Activated T-helper 2 cell treated with anti-CD3 and anti-CD28 coated beads, Interferon-gamma antibody, Interleukin-2, Interleukin-4, amounts not matched to agents 10 μg/mL and 5 μg/mL and 100 μg/mL, durations not matched to agents 14 hours and 24 hours and 36 hours (primary cell): ENCODE data around the gene DGKB. TPM values are rescaled to one million over a fixed set of nuclear protein-coding genes. Genes with fewer than 3 reads are reported as not detected.

Experiments
- DNase-seq: peaks from one replicate; pipeline ENCODE4 v3.0.0; 2021; ENCODE audit warnings: low spot score
- H3K27ac Mint-ChIP-seq: one replicate; pipeline ENCODE4 v1.8.0; 2021; ENCODE audit warnings: mixed read lengths
- H3K27me3 Mint-ChIP-seq: one replicate; pipeline ENCODE4 v1.8.0; 2021; ENCODE audit warnings: low read depth, mixed read lengths
- H3K36me3 Mint-ChIP-seq: one replicate; pipeline ENCODE4 v1.8.0; 2021; ENCODE audit warnings: low read depth, mixed read lengths
- H3K4me1 Mint-ChIP-seq: one replicate; pipeline ENCODE4 v1.8.0; 2021; ENCODE audit warnings: low read depth, mixed read lengths
- H3K4me3 Mint-ChIP-seq: one replicate; pipeline ENCODE4 v1.8.0; 2021; ENCODE audit warnings: low read depth, mild to moderate bottlenecking, moderate library complexity, mixed read lengths
- H3K9me3 Mint-ChIP-seq: one replicate; pipeline ENCODE4 v1.8.0; 2021; ENCODE audit warnings: mixed read lengths
- intact Hi-C: fragments of 100-400 bp; cut with micrococcal nuclease; formaldehyde crosslinking; loops from one replicate; pipeline ENCODE4 v1.15.1; 2023
- total RNA-seq: library from RNA; stranded (reverse); gene quantifications from 2 replicates; pipeline ENCODE4 v1.2.3, GENCODE V29; 2022

The DGKB gene
- total RNA-seq = not detected in 2 replicates

GRCh38 chr7:14902589-14903067 lies at the start of gene DGKB:
DGKB (minus strand) TSS chr7:14902751.
- intact Hi-C loops = no loop called here
- Mint-ChIP-seq H3K27ac (no peak within 1 kb of the TSS), H3K27me3 (no peaks in the 10 kb centered on the region), H3K4me1 (no peaks in the 10 kb centered on the region), H3K4me3 (no peak within 1 kb of the TSS), H3K36me3 (no peaks in the 10 kb centered on the region), H3K9me3 (peaks cover 3% of the 10 kb centered on the region)
- DNase-seq = no peak

GRCh38 chr7:14950013-14950412 lies 47.5 kb upstream of the DGKB start:
- Mint-ChIP-seq H3K36me3 (no peaks in the 10 kb centered on the region), H3K9me3 (peaks cover 5% of the 10 kb centered on the region), H3K4me1 (no peaks in the 10 kb centered on the region), H3K27me3 (no peaks in the 10 kb centered on the region), H3K27ac (no peak overlapping the region), H3K4me3 (no peak overlapping the region)
- DNase-seq = no peak
- intact Hi-C loops = no loop called here

- no peaks in the 10 kb centered on the region for H3K27me3 Mint-ChIP-seq
- H3K36me3 Mint-ChIP-seq = no peaks in the 10 kb centered on the region
- peaks cover 19% of the 10 kb centered on the region for H3K9me3 Mint-ChIP-seq
- no peak overlapping the region for H3K27ac Mint-ChIP-seq
- intact Hi-C loops = no loop called here
- no peak overlapping the region for H3K4me3 Mint-ChIP-seq
- H3K4me1 Mint-ChIP-seq = no peaks in the 10 kb centered on the region
- no peak for DNase-seq
Observed at GRCh38 chr7:14938181-14938580, 35.6 kb upstream of the DGKB start.

GRCh38 chr7:14937581-14937980 lies 35.0 kb upstream of the DGKB start:
- Mint-ChIP-seq H3K27me3 (no peaks in the 10 kb centered on the region), H3K36me3 (no peaks in the 10 kb centered on the region)
- intact Hi-C loops = no loop called here

GRCh38 chr7:14936554-14936953 lies 34.0 kb upstream of the DGKB start:
- H3K4me1 Mint-ChIP-seq = no peaks in the 10 kb centered on the region
- no peak overlapping the region for H3K4me3 Mint-ChIP-seq
- no peaks in the 10 kb centered on the region for H3K27me3 Mint-ChIP-seq
- no peak for DNase-seq
- H3K9me3 Mint-ChIP-seq = peaks cover 20% of the 10 kb centered on the region
- intact Hi-C loops = no loop called here
- H3K27ac Mint-ChIP-seq = no peak overlapping the region
- no peaks in the 10 kb centered on the region for H3K36me3 Mint-ChIP-seq

More at GRCh38 chr7:14937581-14937980, 35.0 kb upstream of the DGKB start:
- DNase-seq = no peak
- no peak overlapping the region for H3K4me3 Mint-ChIP-seq
- no peaks in the 10 kb centered on the region for H3K4me1 Mint-ChIP-seq
- H3K27ac Mint-ChIP-seq = no peak overlapping the region
- peaks cover 19% of the 10 kb centered on the region for H3K9me3 Mint-ChIP-seq

- Mint-ChIP-seq H3K36me3 (no peaks in the 10 kb centered on the region), H3K9me3 (peaks cover 20% of the 10 kb centered on the region), H3K27me3 (no peaks in the 10 kb centered on the region), H3K27ac (no peak overlapping the region), H3K4me3 (no peak overlapping the region), H3K4me1 (no peaks in the 10 kb centered on the region)
- DNase-seq = no peak
- intact Hi-C loops = no loop called here
Observed at GRCh38 chr7:14934839-14935238, 32.3 kb upstream of the DGKB start.

GRCh38 chr7:14931511-14932215 lies 29.1 kb upstream of the DGKB start:
- intact Hi-C loops = no loop called here
- Mint-ChIP-seq H3K36me3 (no peaks in the 10 kb centered on the region), H3K27me3 (no peaks in the 10 kb centered on the region), H3K27ac (no peak overlapping the region), H3K4me3 (no peak overlapping the region), H3K4me1 (no peaks in the 10 kb centered on the region), H3K9me3 (peaks cover 9% of the 10 kb centered on the region)
- DNase-seq = no peak

- Mint-ChIP-seq H3K27ac (no peak overlapping the region), H3K9me3 (peaks cover 25% of the 10 kb centered on the region), H3K4me1 (no peaks in the 10 kb centered on the region), H3K27me3 (no peaks in the 10 kb centered on the region), H3K4me3 (no peak overlapping the region), H3K36me3 (no peaks in the 10 kb centered on the region)
- intact Hi-C loops = no loop called here
- no peak for DNase-seq
Observed at GRCh38 chr7:14924398-14924797, 21.8 kb upstream of the DGKB start.

- H3K4me3 Mint-ChIP-seq = no peak overlapping the region
- no peaks in the 10 kb centered on the region for H3K27me3 Mint-ChIP-seq
- no peaks in the 10 kb centered on the region for H3K36me3 Mint-ChIP-seq
- no peak overlapping the region for H3K27ac Mint-ChIP-seq
- peaks cover 27% of the 10 kb centered on the region for H3K9me3 Mint-ChIP-seq
- H3K4me1 Mint-ChIP-seq = no peaks in the 10 kb centered on the region
- intact Hi-C loops = no loop called here
- no peak for DNase-seq
Observed at GRCh38 chr7:14911077-14911476, 8.5 kb upstream of the DGKB start.

- DNase-seq = no peak
- H3K4me1 Mint-ChIP-seq = no peaks in the 10 kb centered on the region
- no peak overlapping the region for H3K27ac Mint-ChIP-seq
- H3K9me3 Mint-ChIP-seq = peaks cover 15% of the 10 kb centered on the region
- no peak overlapping the region for H3K4me3 Mint-ChIP-seq
- no peaks in the 10 kb centered on the region for H3K27me3 Mint-ChIP-seq
- no peaks in the 10 kb centered on the region for H3K36me3 Mint-ChIP-seq
- intact Hi-C loops = no loop called here
Observed at GRCh38 chr7:14908697-14909096, 6.1 kb upstream of the DGKB start.

- H3K9me3 Mint-ChIP-seq = peaks cover 3% of the 10 kb centered on the region
- H3K4me1 Mint-ChIP-seq = no peaks in the 10 kb centered on the region
Observed at GRCh38 chr7:14905764-14906163, 3.2 kb upstream of the DGKB start.

GRCh38 chr7:14900051-14900450 lies 2.5 kb downstream of the DGKB start:
- no peak overlapping the region for H3K4me3 Mint-ChIP-seq
- no peaks in the 10 kb centered on the region for H3K4me1 Mint-ChIP-seq
- no peaks in the 10 kb centered on the region for H3K27me3 Mint-ChIP-seq
- H3K36me3 Mint-ChIP-seq = no peaks in the 10 kb centered on the region
- peaks cover 3% of the 10 kb centered on the region for H3K9me3 Mint-ChIP-seq
- DNase-seq = no peak
- H3K27ac Mint-ChIP-seq = no peak overlapping the region
- intact Hi-C loops = no loop called here

More at GRCh38 chr7:14905764-14906163, 3.2 kb upstream of the DGKB start:
- intact Hi-C loops = no loop called here
- H3K36me3 Mint-ChIP-seq = no peaks in the 10 kb centered on the region
- H3K27ac Mint-ChIP-seq = no peak overlapping the region
- no peak overlapping the region for H3K4me3 Mint-ChIP-seq
- no peak for DNase-seq
- no peaks in the 10 kb centered on the region for H3K27me3 Mint-ChIP-seq

GRCh38 chr7:14899030-14899429 lies 3.5 kb downstream of the DGKB start:
- Mint-ChIP-seq H3K27ac (no peak overlapping the region), H3K4me1 (no peaks in the 10 kb centered on the region), H3K36me3 (no peaks in the 10 kb centered on the region), H3K4me3 (no peak overlapping the region), H3K27me3 (no peaks in the 10 kb centered on the region), H3K9me3 (no peaks in the 10 kb centered on the region)
- intact Hi-C loops = no loop called here
- DNase-seq = no peak
